OCI-LY7 (cell line): Measurements from ENCODE around the gene SMNDC1. TPM values are rescaled to one million over a fixed set of nuclear protein-coding genes. Genes with fewer than 3 reads are reported as not detected.

Experiments used
- BruUV-seq: library from RNA; stranded (reverse); fragments of 400-500 nt; replicated peaks from 2 replicates; lab custom pipeline; 2021; lab: Mats Ljungman, UMichigan
- CTCF ChIA-PET: fragments of 300-600 bp; sonication (Branson Sonifier 250); formaldehyde crosslinking; loops from one replicate; lab custom pipeline; 2022; ENCODE audit warnings: antibody characterized with exemption; ENCODE audit not compliant: unreplicated experiment; lab: Charles Lee
- POLR2A ChIA-PET: fragments of 300-600 bp; sonication (Branson Sonifier 250); formaldehyde crosslinking; loops from one replicate; lab custom pipeline; 2022; ENCODE audit warnings: antibody characterized with exemption; lab: Charles Lee
- DNase-seq: peaks from one replicate; pipeline ENCODE4 v3.0.0-alpha.2; 2015; ENCODE audit warnings: low spot score
- H2AFZ ChIP-seq: fragments of 200-600 bp; sonication (generic), shearing (Covaris generic); 2 replicates; pipeline ENCODE4 v1.6.1; 2014; ENCODE audit warnings: mild to moderate bottlenecking, antibody characterized with exemption, low read length, moderate library complexity
- H3K27ac ChIP-seq: fragments of 200-600 bp; sonication (generic); 2 replicates; pipeline ENCODE4 v1.5.1; 2014; ENCODE audit warnings: mixed run types, low read depth, mild to moderate bottlenecking, moderate library complexity, low read length, inconsistent platforms; ENCODE audit not compliant: poor library complexity, severe bottlenecking
- H3K36me3 ChIP-seq: fragments of 200-600 bp; sonication (generic); 2 replicates; pipeline ENCODE4 v1.6.1; 2014; ENCODE audit warnings: mild to moderate bottlenecking, antibody characterized with exemption, low read length, moderate library complexity, mixed read lengths; ENCODE audit not compliant: insufficient read depth
- H3K4me1 ChIP-seq: fragments of 200-600 bp; sonication (generic); 2 replicates; pipeline ENCODE4 v1.5.1; 2014; ENCODE audit warnings: mild to moderate bottlenecking, low read length; ENCODE audit not compliant: insufficient read depth, poor library complexity, severe bottlenecking
- H3K4me2 ChIP-seq: fragments of 200-600 bp; sonication (generic); 2 replicates; pipeline ENCODE4 v1.6.1; 2014; ENCODE audit warnings: mild to moderate bottlenecking, low read length
- H3K4me3 ChIP-seq: fragments of 200-600 bp; sonication (generic); 2 replicates; pipeline ENCODE4 v1.5.1; 2014; ENCODE audit warnings: mild to moderate bottlenecking, low read depth, low read length; ENCODE audit not compliant: poor library complexity, severe bottlenecking
- H3K79me2 ChIP-seq: fragments of 200-600 bp; sonication (generic); 2 replicates; pipeline ENCODE4 v1.6.1; 2016; ENCODE audit warnings: low read depth, mild to moderate bottlenecking, low read length, moderate library complexity, mixed read lengths; ENCODE audit not compliant: insufficient read depth
- H3K9me2 ChIP-seq: fragments of 200-600 bp; sonication (generic); 2 replicates; pipeline ENCODE4 v1.6.1; 2016; ENCODE audit warnings: mild to moderate bottlenecking, low read length, mixed read lengths; ENCODE audit not compliant: insufficient read depth
- H3K9me3 ChIP-seq: fragments of 200-600 bp; sonication (generic); 2 replicates; pipeline ENCODE4 v1.6.1; 2014; ENCODE audit warnings: mild to moderate bottlenecking, mixed run types, low read length, mixed read lengths
- H4K20me1 ChIP-seq: fragments of 200-600 bp; sonication (generic); 2 replicates; pipeline ENCODE4 v1.6.1; 2014; ENCODE audit warnings: mild to moderate bottlenecking, antibody characterized with exemption, low read length, moderate library complexity, mixed read lengths; ENCODE audit not compliant: insufficient read depth
- CTCF ChIP-seq: fragments of 200-600 bp; sonication (generic); conservative IDR thresholded peaks from 2 replicates; pipeline ENCODE4 v1.5.1; 2014; ENCODE audit warnings: mild to moderate bottlenecking, antibody characterized with exemption, low read length, moderate library complexity, mixed read lengths
- EZH2phosphoT487 ChIP-seq: fragments of 200-600 bp; sonication (generic); IDR thresholded peaks from 2 replicates; pipeline ENCODE4 v1.6.1; 2018; ENCODE audit warnings: low read depth, borderline replicate concordance, mild to moderate bottlenecking, mixed run types, antibody characterized with exemption, low read length, moderate library complexity, mixed read lengths
- intact Hi-C: fragments of 100-400 bp; cut with micrococcal nuclease; formaldehyde crosslinking; loops from one replicate; pipeline ENCODE4 v1.10.0; 2022; ENCODE audit not compliant: unreplicated experiment
- total RNA-seq, 2 experiments: library from RNA; depleted of rRNA in 1 of 2; stranded (reverse); fragments of >200 nt in 1 of 2; shearing (Covaris generic) in 1 of 2; gene quantifications; 2 replicates each; pipeline ENCODE4 v1.2.3, GENCODE V29; 2014 to 2022

Gene SMNDC1
- total RNA-seq, 2 experiments from 2014 or later: 10.0 to 52.4 TPM

- intact Hi-C loops: no loop called here
- Histone ChIP-seq H3K9me3 (no peaks in the 10 kb centered on the region), H3K27ac (no peak overlapping the region), H3K4me2 (no peak overlapping the region), H3K4me1 (no peaks in the 10 kb centered on the region), H3K4me3 (no peak overlapping the region), H3K36me3 (no peaks in the 10 kb centered on the region), H2AFZ (no peak overlapping the region), H3K9me2 (no peaks in the 10 kb centered on the region), H3K79me2 (no peaks in the 10 kb centered on the region), H4K20me1 (no peaks in the 10 kb centered on the region)
- CTCF ChIA-PET: interaction anchor here (0.5 kb wide), 1 partner anchor 1571 kb away, joined by 5 read pairs; no protein-coding TSS in a partner anchor
- no peak for DNase-seq
- TF ChIP-seq CTCF (no peak), EZH2phosphoT487 (no peak)
- POLR2A ChIA-PET: interaction anchor here (1.0 to 1.6 kb wide), 6 partner anchors 9 to 70 kb away, joined by 3 to 7 read pairs (median 4); no protein-coding TSS in a partner anchor
- no TSS peak for BruUV-seq
These were observed 43.8 kb downstream of the SMNDC1 start for GRCh38 chr10:110260746-110261477.

GRCh38 chr10:110259317-110259716, 45.4 kb downstream of the SMNDC1 start:
- no peak overlapping the region for H3K4me2 ChIP-seq
- H3K4me1 ChIP-seq: no peaks in the 10 kb centered on the region
- H3K4me3 ChIP-seq: no peak overlapping the region
- TF ChIP-seq CTCF: no peak
- no peak for TF ChIP-seq EZH2phosphoT487
- BruUV-seq: no TSS peak
- CTCF ChIA-PET: no interaction called here
- H3K36me3 ChIP-seq: no peaks in the 10 kb centered on the region
- no peaks in the 10 kb centered on the region for H4K20me1 ChIP-seq
- no peak overlapping the region for H2AFZ ChIP-seq
- H3K27ac ChIP-seq: no peak overlapping the region
- DNase-seq: no peak
- H3K9me2 ChIP-seq: no peaks in the 10 kb centered on the region
- POLR2A ChIA-PET: interaction anchor here (0.5 to 1.8 kb wide), 3 partner anchors 8 to 755 kb away, joined by 3 to 8 read pairs (median 5); no protein-coding TSS in a partner anchor
- no peaks in the 10 kb centered on the region for H3K79me2 ChIP-seq
- intact Hi-C loops: no loop called here
- H3K9me3 ChIP-seq: no peaks in the 10 kb centered on the region

- H3K4me3 ChIP-seq: no peak overlapping the region
- H3K4me2 ChIP-seq: no peak overlapping the region
- no TSS peak for BruUV-seq
- CTCF ChIA-PET: interaction anchor here (0.5 kb wide), 1 partner anchor 46 kb away, joined by 4 read pairs; the partner anchor contains the start of gene SMNDC1
- H3K79me2 ChIP-seq: no peaks in the 10 kb centered on the region
- TF ChIP-seq EZH2phosphoT487 (no peak), CTCF (no peak)
- H3K9me3 ChIP-seq: no peaks in the 10 kb centered on the region
- no peak for DNase-seq
- no peaks in the 10 kb centered on the region for H3K9me2 ChIP-seq
- H2AFZ ChIP-seq: no peak overlapping the region
- H3K36me3 ChIP-seq: no peaks in the 10 kb centered on the region
- intact Hi-C loops: no loop called here
- POLR2A ChIA-PET: interaction anchor here (0.7 to 1.8 kb wide), 5 partner anchors 9 to 150 kb away, joined by 3 to 8 read pairs (median 4); no protein-coding TSS in a partner anchor
- H4K20me1 ChIP-seq: no peaks in the 10 kb centered on the region
- H3K27ac ChIP-seq: no peak overlapping the region
- H3K4me1 ChIP-seq: no peaks in the 10 kb centered on the region
These were observed 46.2 kb downstream of the SMNDC1 start for GRCh38 chr10:110258542-110258941.
